Measurements from ENCODE around the gene SLC12A5. TPM values are rescaled to one million over a fixed set of nuclear protein-coding genes. Genes with fewer than 3 reads are reported as not detected.

Gene SLC12A5
- polyA plus RNA-seq, 2 of the 4 experiments (the other 2 are of a cell fraction), result 3.0 to 10.8 TPM

GRCh38 chr20:46035253-46035652 is 6.2 kb downstream of the SLC12A5 start:
- Histone ChIP-seq H3K4me2 (no peak overlapping the region), H3K9me3 (no peaks in the 10 kb centered on the region), H3K27ac (no peak overlapping the region), H3K4me1 (no peaks in the 10 kb centered on the region), H3K4me3 (no peak overlapping the region)
- no peak for ATAC-seq
- TF ChIP-seq HOXB5 (CRISPR knock-in tag; IDR thresholded peaks at IDR 0.05) (no peak), HES2 (IDR thresholded peaks at IDR 0.05) (no peak), KDM1A (IDR thresholded peaks at IDR 0.05; ENCODE audit: low read depth) (no peak), HDAC2 (IDR thresholded peaks at IDR 0.05) (no peak), PHF8 (IDR thresholded peaks at IDR 0.05; ENCODE audit: borderline replicate concordance, low read depth) (no peak), NFE2L2 (conservative IDR thresholded peaks at IDR 0.05; ENCODE audit: low read length) (no peak), HOXA7 (CRISPR knock-in tag; IDR thresholded peaks at IDR 0.05) (no peak)
- FAIRE-seq, result no peak
- DNase-seq (ENCODE audit: low read depth in 1 of 2, low spot score in 1 of 2), result no peak
- ChIA-PET CTCF (interaction anchor here (1.0 to 3.1 kb wide), 2 partner anchors 12 to 48 kb away, joined by 4 to 15 read pairs; no protein-coding TSS in a partner anchor), POLR2A (no interaction called here)
- 11% methylated on average over 5 of the region's 5 CpGs for WGBS (ENCODE audit: missing lambda C conversion rate)

- CTCF ChIA-PET, result interaction anchor here (1.0 to 3.1 kb wide), 3 partner anchors 13 to 48 kb away, joined by 4 to 15 read pairs (median 4); no protein-coding TSS in a partner anchor
- Histone ChIP-seq H3K9me3 (no peaks in the 10 kb centered on the region), H3K4me1 (no peaks in the 10 kb centered on the region), H3K4me2 (no peak overlapping the region), H3K4me3 (no peak overlapping the region), H3K27ac (no peak overlapping the region)
- FAIRE-seq (no peak), ATAC-seq (no peak), DNase-seq (ENCODE audit: low read depth in 1 of 2, low spot score in 1 of 2) (no peak)
- POLR2A ChIA-PET, result no interaction called here
- 3% methylated on average over 6 of the region's 6 CpGs for WGBS (ENCODE audit: missing lambda C conversion rate)
- TF ChIP-seq HDAC2 (IDR thresholded peaks at IDR 0.05), result no peak
- no peak for TF ChIP-seq CEBPB (IDR thresholded peaks at IDR 0.05)
- no peak for TF ChIP-seq RCOR1 (IDR thresholded peaks at IDR 0.05; ENCODE audit: low read depth, low read length)
- no peak for TF ChIP-seq SMC3 (IDR thresholded peaks at IDR 0.05)
- no peak for TF ChIP-seq NFE2L2 (conservative IDR thresholded peaks at IDR 0.05; ENCODE audit: low read length)
- no peak for TF ChIP-seq ZC3H11A (IDR thresholded peaks at IDR 0.05)
- no peak for TF ChIP-seq NPAS2 (CRISPR knock-in tag; IDR thresholded peaks at IDR 0.05; ENCODE audit: borderline replicate concordance)
- no peak for TF ChIP-seq FOSL2 (IDR thresholded peaks at IDR 0.05)
- TF ChIP-seq FOSL2 (CRISPR knock-in tag; IDR thresholded peaks at IDR 0.05), result no peak
- TF ChIP-seq PHF8 (IDR thresholded peaks at IDR 0.05; ENCODE audit: borderline replicate concordance, low read depth), result no peak
- TF ChIP-seq MYC (IDR thresholded peaks at IDR 0.05; ENCODE audit: borderline replicate concordance, low read length), result no peak
These were observed 6.7 kb downstream of the SLC12A5 start for GRCh38 chr20:46035713-46036112.

GRCh38 chr20:46036370-46036769 is 7.4 kb downstream of the SLC12A5 start:
- DNase-seq (ENCODE audit: low read depth in 1 of 2, low spot score in 1 of 2) (no peak), FAIRE-seq (no peak), ATAC-seq (no peak)
- H3K4me3 ChIP-seq, result no peak overlapping the region
- no peaks in the 10 kb centered on the region for H3K4me1 ChIP-seq
- H3K4me2 ChIP-seq, result no peak overlapping the region
- no peak for TF ChIP-seq HOXB13 (CRISPR knock-in tag; IDR thresholded peaks at IDR 0.05; ENCODE audit: low read depth)
- TF ChIP-seq FOSL2 (IDR thresholded peaks at IDR 0.05), result no peak
- TF ChIP-seq FOSL2 (CRISPR knock-in tag; IDR thresholded peaks at IDR 0.05), result no peak
- no peak for TF ChIP-seq CHD4 (IDR thresholded peaks at IDR 0.05; ENCODE audit: borderline replicate concordance)
- TF ChIP-seq JUNB (IDR thresholded peaks at IDR 0.05), result no peak
- TF ChIP-seq EP300 (IDR thresholded peaks at IDR 0.05), result no peak
- no peak for TF ChIP-seq CBX2 (IDR thresholded peaks at IDR 0.05; ENCODE audit: borderline replicate concordance, low read depth)
- no peak for TF ChIP-seq REST (IDR thresholded peaks at IDR 0.05)
- no peak for TF ChIP-seq FOSB (CRISPR knock-in tag; IDR thresholded peaks at IDR 0.05)
- no peak for TF ChIP-seq HOXB5 (CRISPR knock-in tag; IDR thresholded peaks at IDR 0.05)
- TF ChIP-seq KDM1A (IDR thresholded peaks at IDR 0.05; ENCODE audit: low read depth), result no peak
- no peak for TF ChIP-seq MAZ (IDR thresholded peaks at IDR 0.05; ENCODE audit: borderline replicate concordance, low read depth, low read length)
- TF ChIP-seq PHF8 (IDR thresholded peaks at IDR 0.05; ENCODE audit: borderline replicate concordance, low read depth), result no peak
- TF ChIP-seq MAFK (IDR thresholded peaks at IDR 0.05; ENCODE audit: partially characterized antibody), result no peak
- no peak for TF ChIP-seq RCOR1 (IDR thresholded peaks at IDR 0.05; ENCODE audit: low read depth, low read length)
- no peak for TF ChIP-seq FOXS1 (CRISPR knock-in tag; IDR thresholded peaks at IDR 0.05)
- no peak for TF ChIP-seq EHMT2 (IDR thresholded peaks at IDR 0.05; ENCODE audit: low read depth)
- TF ChIP-seq RARB (CRISPR knock-in tag; IDR thresholded peaks at IDR 0.05), result no peak
- ChIA-PET POLR2A (no interaction called here), CTCF (interaction anchor here (0.9 to 3.1 kb wide), 7 partner anchors 9 to 49 kb away, joined by 3 to 15 read pairs (median 3); no protein-coding TSS in a partner anchor)
- H3K27ac ChIP-seq, result no peak overlapping the region
- 28% methylated on average over 8 of the region's 8 CpGs for WGBS (ENCODE audit: missing lambda C conversion rate)
- no peaks in the 10 kb centered on the region for H3K9me3 ChIP-seq
